ENCODE data around the gene AGBL1. TPM values are rescaled to one million over a fixed set of nuclear protein-coding genes. Genes with fewer than 3 reads are reported as not detected.

The AGBL1 gene
- total and polyA plus RNA-seq, 2 donors (not counting 1 experiment from before 2014, with no cell fraction given): not detected

DNA sequence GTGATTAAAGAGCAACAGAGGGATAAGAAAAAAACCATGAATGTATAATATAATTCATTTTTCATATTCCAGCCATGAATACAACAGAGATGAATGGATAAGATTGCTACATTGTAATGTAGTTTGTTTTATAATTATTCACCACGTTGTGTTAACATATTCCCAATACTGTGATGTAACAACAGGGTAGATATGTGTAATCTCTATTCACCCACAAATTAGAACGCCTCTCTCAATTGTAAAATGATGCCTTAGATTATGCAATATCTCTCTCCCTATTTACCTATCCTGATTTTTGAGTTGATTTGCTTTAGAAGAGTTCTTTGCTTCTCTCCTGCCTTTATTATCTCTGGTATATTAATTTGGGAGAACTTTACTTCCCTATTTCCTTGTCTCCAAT lies 193.6 kb downstream of the AGBL1 start:
- H2AFZ ChIP-seq (ENCODE audit: insufficient read depth, low read depth, low read length, poor library complexity, severe bottlenecking): no peak overlapping the region
- no peaks in the 10 kb centered on the region for H3K27me3 ChIP-seq (replicated peaks in 1 of 4; ENCODE audit: control extremely low read depth in 1 of 4, control insufficient read depth in 3 of 4, insufficient read depth in 4 of 4, low read length in 3 of 4)
- TF ChIP-seq EZH2 (IDR thresholded peaks at IDR 0.05; ENCODE audit: borderline replicate concordance, insufficient read depth, low read depth, low read length, poor library complexity, severe bottlenecking): no peak
- TF ChIP-seq, protein P1, sequence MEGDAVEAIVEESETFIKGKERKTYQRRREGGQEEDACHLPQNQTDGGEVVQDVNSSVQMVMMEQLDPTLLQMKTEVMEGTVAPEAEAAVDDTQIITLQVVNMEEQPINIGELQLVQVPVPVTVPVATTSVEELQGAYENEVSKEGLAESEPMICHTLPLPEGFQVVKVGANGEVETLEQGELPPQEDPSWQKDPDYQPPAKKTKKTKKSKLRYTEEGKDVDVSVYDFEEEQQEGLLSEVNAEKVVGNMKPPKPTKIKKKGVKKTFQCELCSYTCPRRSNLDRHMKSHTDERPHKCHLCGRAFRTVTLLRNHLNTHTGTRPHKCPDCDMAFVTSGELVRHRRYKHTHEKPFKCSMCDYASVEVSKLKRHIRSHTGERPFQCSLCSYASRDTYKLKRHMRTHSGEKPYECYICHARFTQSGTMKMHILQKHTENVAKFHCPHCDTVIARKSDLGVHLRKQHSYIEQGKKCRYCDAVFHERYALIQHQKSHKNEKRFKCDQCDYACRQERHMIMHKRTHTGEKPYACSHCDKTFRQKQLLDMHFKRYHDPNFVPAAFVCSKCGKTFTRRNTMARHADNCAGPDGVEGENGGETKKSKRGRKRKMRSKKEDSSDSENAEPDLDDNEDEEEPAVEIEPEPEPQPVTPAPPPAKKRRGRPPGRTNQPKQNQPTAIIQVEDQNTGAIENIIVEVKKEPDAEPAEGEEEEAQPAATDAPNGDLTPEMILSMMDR (IDR thresholded peaks at IDR 0.05): no peak
- ChIA-PET CTCF (no interaction called here), POLR2A (no interaction called here)
- Mint-ChIP-seq H3K27me3 (no peaks in the 10 kb centered on the region), H3K4me1 (no peaks in the 10 kb centered on the region), H3K27ac (no peak overlapping the region), H3K4me3 (no peak overlapping the region), H3K9me3 (ENCODE audit: insufficient read depth) (no peaks in the 10 kb centered on the region)
- H3K4me1 ChIP-seq (ENCODE audit: control insufficient read depth in 2 of 2, insufficient read depth in 2 of 2, low read length in 2 of 2): no peaks in the 10 kb centered on the region
- H4K20me1 ChIP-seq (ENCODE audit: control insufficient read depth, insufficient read depth, low read length, poor library complexity, severe bottlenecking): no peaks in the 10 kb centered on the region
- WGBS (ENCODE audit: insufficient coverage): no CpG with 5 or more reads among the region's 2 CpGs
- H3K4me3 ChIP-seq (ENCODE audit: control extremely low read depth in 1 of 5, extremely low read depth in 1 of 5, insufficient read depth in 1 of 5, low read depth in 2 of 5, low read length in 4 of 5): no peak overlapping the region
- H3K9ac ChIP-seq (ENCODE audit: low read length): no peak overlapping the region
- no peaks in the 10 kb centered on the region for H3K36me3 ChIP-seq (replicated peaks in 1 of 2; ENCODE audit: control extremely low read depth in 1 of 2, control insufficient read depth in 1 of 2, extremely low read depth in 1 of 2, insufficient read depth in 2 of 2, low read length in 1 of 2)
- intact Hi-C loops (cut with micrococcal nuclease): no loop called here
- DNase-seq (no peak), ATAC-seq (ENCODE audit: low read depth) (no peak)
- H3K27ac ChIP-seq (ENCODE audit: low read length in 2 of 2): no peak overlapping the region
- no peaks in the 10 kb centered on the region for H3K79me2 ChIP-seq (ENCODE audit: control insufficient read depth, insufficient read depth, low read length)
- no peaks in the 10 kb centered on the region for H3K9me3 ChIP-seq (ENCODE audit: control extremely low read depth in 1 of 3, control insufficient read depth in 2 of 3, insufficient read depth in 1 of 3, low read length in 2 of 3)
- H3K4me2 ChIP-seq (replicated peaks; ENCODE audit: low read depth, low read length, poor library complexity, severe bottlenecking): no peak overlapping the region

DNA sequence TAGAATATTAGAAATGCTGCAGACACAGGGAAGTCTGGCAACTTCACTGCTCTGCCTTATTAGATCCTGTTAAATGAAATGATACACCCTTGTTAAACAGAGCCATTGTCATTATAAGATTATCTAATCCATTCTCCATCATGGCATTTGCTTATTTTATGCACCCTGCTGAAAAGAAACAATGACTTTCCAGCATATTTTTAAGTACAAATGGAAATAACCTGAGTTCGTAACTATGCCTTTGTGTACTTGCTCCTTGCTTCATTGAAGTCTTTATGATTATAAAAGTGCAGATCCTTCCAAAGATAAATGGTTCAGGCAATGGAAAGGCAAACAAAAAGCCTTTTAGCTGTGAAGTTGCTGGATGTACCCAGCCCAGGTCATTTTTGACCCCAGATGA lies 195.7 kb downstream of the AGBL1 start:
- no CpG with 5 or more reads among the region's 1 CpG for WGBS (ENCODE audit: insufficient coverage)
- no peaks in the 10 kb centered on the region for H3K9me3 Mint-ChIP-seq (ENCODE audit: insufficient read depth)
- POLR2A ChIA-PET: no interaction called here

More for the DNA sequence above, 195.7 kb downstream of the AGBL1 start:
- Histone ChIP-seq H3K36me3 (replicated peaks in 1 of 2; ENCODE audit: control extremely low read depth in 1 of 2, control insufficient read depth in 1 of 2, extremely low read depth in 1 of 2, insufficient read depth in 2 of 2, low read length in 1 of 2) (no peaks in the 10 kb centered on the region), H3K79me2 (ENCODE audit: control insufficient read depth, insufficient read depth, low read length) (no peaks in the 10 kb centered on the region), H3K9ac (ENCODE audit: low read length) (no peak overlapping the region), H3K27ac (ENCODE audit: low read length in 2 of 2) (no peak overlapping the region), H3K4me2 (replicated peaks; ENCODE audit: low read depth, low read length, poor library complexity, severe bottlenecking) (no peak overlapping the region), H3K9me3 (ENCODE audit: control extremely low read depth in 1 of 3, control insufficient read depth in 2 of 3, insufficient read depth in 1 of 3, low read length in 2 of 3) (no peaks in the 10 kb centered on the region), H2AFZ (ENCODE audit: insufficient read depth, low read depth, low read length, poor library complexity, severe bottlenecking) (no peak overlapping the region), H3K4me1 (ENCODE audit: control insufficient read depth in 2 of 2, insufficient read depth in 2 of 2, low read length in 2 of 2) (no peaks in the 10 kb centered on the region), H3K27me3 (replicated peaks in 1 of 4; ENCODE audit: control extremely low read depth in 1 of 4, control insufficient read depth in 3 of 4, insufficient read depth in 4 of 4, low read length in 3 of 4) (no peaks in the 10 kb centered on the region), H4K20me1 (ENCODE audit: control insufficient read depth, insufficient read depth, low read length, poor library complexity, severe bottlenecking) (no peaks in the 10 kb centered on the region), H3K4me3 (ENCODE audit: control extremely low read depth in 1 of 5, extremely low read depth in 1 of 5, insufficient read depth in 1 of 5, low read depth in 2 of 5, low read length in 4 of 5) (no peak overlapping the region)
- H3K27me3 Mint-ChIP-seq: no peaks in the 10 kb centered on the region
- no peak for ATAC-seq (ENCODE audit: low read depth)
- H3K27ac Mint-ChIP-seq: no peak overlapping the region
- H3K4me3 Mint-ChIP-seq: no peak overlapping the region
- TF ChIP-seq, protein P1 (IDR thresholded peaks at IDR 0.05): no peak
- no peak for TF ChIP-seq EZH2 (IDR thresholded peaks at IDR 0.05; ENCODE audit: borderline replicate concordance, insufficient read depth, low read depth, low read length, poor library complexity, severe bottlenecking)
- no peaks in the 10 kb centered on the region for H3K4me1 Mint-ChIP-seq
- no peak for DNase-seq
- intact Hi-C loops (cut with micrococcal nuclease): no loop called here
- CTCF ChIA-PET: no interaction called here

All from B cell (primary cell).